ENCODE measurements around the gene SOD2.
A peak's percentile ranks its signal among the peaks of the same experiment; 100 is the strongest.
"Not testable (repeated sequence)": the region's sequence is repeated elsewhere in the genome, so short reads cannot be mapped to it uniquely, and the experiment has no call there.

SOD2 gene

GRCh38 chr6:159715605-159716004 lies 22.6 kb upstream of the SOD2 start:
- DNase-seq = no peak

DNA sequence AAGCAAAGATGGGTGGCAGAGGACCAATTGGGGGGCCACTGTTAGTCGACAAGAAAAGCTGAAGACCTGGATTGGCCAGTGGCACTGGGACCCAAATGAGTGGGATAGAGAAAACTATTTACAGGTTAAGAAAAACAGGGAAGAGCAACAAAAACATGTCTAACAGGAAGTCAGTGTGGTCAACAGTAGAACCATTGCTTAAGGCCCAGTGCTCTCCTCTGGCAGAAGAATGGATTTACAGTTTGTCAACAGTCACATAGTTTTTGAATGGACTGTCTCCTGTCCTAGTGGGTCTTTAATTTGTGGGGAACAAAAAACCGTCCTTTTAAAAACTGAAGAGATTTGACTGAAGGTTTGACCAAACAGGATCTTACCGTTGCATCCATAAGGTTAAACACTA lies 22.1 kb upstream of the SOD2 start:
- DNase-seq = no peak

DNA sequence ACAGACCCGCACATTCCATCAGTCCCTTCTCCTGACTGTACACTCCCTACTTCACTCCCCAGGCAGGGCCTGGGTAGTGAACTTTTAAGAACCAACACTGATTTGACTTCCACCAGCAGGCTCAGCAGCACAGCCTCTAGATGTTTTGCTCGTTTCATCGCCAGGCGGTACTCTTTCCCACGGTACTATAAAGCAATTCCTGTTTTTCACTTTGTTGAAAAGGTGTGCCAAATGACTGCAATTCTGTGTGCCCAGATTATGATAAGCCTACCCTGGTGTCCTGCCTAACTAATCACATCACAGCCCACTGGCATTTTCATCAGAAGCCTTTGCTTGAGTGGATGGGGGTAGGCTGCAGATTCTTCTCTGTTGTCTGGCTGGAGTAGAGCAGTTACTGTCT lies 21.4 kb upstream of the SOD2 start:
- DNase-seq = no peak

- no peak for DNase-seq
Measured at GRCh38 chr6:159713984-159714383, 20.9 kb upstream of the SOD2 start.

DNA sequence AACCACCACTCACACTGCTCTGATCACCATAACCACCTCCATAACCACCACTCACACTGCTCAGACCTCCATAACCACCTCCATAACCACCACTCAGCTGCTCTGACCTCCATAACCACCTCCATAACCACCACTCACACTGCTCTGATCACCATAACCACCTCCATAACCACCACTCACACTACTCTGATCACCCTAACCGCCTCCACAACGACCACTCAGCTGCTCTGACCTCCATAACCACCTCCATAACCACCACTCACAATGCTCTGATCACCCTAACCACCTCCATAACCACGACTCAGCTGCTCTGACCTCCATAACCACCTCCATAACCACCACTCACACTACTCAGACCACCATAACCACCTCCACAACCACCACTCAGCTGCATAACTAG lies 19.3 kb upstream of the SOD2 start:
- not testable (repeated sequence) for DNase-seq

- not testable (repeated sequence) for DNase-seq
Measured at GRCh38 chr6:159710603-159711002, 17.6 kb upstream of the SOD2 start.

DNA sequence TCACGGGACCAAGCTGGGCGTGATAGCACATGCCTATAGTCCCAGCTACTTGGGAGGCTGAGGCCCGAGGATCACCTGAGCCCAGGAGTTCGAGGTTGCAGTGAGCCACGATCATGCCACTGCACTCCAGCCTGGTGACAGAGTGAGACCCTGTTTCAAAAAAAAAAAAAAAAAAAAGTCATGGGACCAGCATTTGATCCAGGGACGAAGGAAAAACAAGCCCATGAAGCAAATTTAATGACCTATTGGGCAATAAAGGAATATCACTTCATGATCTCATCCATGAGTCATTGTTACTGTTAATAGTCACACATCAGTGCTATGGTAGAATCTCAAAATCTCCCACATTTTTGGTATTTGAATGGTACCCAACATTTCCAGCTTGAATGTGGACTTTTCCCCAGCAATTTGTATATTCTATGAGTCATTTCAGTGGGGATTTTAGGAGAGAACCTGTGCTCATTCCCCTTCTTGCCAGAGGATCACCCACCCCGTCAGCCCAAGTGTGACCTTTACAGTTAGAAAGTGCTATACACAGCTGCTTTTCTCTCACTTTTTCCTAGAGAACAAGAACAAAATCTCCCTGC lies 8.5 kb upstream of the SOD2 start:
- no peak for DNase-seq

GRCh38 chr6:159700970-159701369 lies 7.9 kb upstream of the SOD2 start:
- no peak for DNase-seq

GRCh38 chr6:159695984-159696383 lies 2.9 kb upstream of the SOD2 start:
- DNase-seq = no peak

DNA sequence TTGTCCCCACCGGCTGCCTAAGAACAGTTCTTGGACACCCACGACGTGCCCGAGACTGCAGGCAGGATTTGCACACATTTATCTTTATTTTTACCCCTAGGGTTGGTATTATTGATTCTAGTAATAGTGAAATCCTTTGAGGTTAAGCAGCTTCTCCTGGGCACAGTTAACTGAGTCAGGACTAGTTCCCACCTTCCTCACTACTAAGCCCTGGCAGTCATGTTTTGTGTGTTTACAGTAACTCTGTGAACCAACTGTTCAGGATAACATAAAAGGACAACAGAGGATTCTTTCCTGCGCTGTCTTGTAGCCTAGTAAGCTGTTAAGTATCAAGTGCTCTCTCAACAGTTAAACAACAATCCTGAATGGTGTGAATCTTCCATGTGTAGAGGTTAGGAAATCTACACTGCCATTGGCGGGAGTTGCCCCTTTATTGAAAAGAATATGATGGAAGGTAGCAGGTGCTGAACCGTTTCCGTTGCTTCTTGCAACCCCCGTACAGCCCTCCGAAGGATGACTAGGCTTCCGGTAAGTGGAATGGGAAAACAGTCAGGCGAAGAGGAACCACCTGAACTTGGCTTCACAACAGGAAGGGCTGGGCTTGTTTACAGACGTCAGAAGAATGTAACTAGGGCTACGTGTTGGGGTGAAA lies 979 bp upstream of the SOD2 start:
- DNase-seq = no peak

DNA sequence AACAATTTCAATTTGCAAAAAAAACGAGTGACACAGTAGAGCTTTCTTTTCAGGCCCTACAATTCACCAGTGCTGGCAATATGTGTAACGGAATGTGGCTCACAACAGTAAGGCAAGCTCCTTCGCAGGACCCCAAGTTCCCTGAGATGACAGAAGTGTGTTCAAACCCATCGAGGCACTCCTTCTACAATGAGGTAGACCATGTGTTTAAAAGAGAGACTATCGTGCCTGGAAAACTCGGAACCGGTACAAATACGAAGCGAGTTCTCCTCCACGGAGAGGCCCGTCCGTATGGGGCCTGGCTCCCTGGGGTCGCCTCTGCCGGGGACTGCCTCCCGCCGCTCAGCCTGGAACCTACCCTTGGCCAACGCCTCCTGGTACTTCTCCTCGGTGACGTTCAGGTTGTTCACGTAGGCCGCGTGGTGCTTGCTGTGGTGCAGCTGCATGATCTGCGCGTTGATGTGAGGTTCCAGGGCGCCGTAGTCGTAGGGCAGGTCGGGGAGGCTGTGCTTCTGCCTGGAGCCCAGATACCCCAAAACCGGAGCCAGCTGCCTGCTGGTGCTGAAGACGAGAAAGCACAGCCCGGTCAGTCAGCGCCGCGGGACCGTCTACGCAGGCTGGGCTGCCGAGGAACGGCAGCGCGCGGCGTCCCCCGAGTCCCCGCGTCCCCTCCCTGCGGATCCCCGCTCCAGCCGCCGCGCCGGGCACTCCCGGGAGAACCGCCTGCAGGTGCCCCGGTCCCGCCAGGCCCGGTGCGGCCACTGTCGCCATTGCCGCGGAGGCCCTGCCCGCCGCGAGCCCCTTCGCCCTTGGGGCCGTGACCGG lies 526 bp downstream of the SOD2 start:
- DNase-seq = peak; percentile 9 to 40

GRCh38 chr6:159691963-159692287 lies 1.1 kb downstream of the SOD2 start:
- DNase-seq = peak in 1 of 2 donors; percentile 14

- peak in 1 of 2 donors; percentile 76 for DNase-seq
Measured at GRCh38 chr6:159691133-159691962, 1.7 kb downstream of the SOD2 start.

DNA sequence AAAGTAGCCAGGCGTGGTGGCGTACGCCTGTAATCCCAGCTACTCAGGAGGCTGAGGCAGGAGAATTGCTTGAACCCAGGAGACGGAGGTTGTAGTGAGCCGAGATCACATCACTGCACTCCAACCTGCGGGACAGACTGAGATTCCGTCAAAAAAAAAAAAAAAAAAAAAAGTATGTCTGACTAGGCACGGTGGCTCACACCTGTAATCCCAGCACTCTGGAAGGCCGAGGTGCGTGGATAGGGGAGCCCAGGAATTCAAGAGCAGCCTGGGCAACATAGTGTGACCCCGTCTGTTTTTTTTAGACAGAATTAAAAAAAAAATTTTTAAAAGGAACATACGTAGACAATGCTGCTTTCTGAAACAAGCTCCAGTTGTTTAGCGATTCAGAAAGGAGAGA lies 2.9 kb downstream of the SOD2 start:
- DNase-seq = not testable (repeated sequence)

DNA sequence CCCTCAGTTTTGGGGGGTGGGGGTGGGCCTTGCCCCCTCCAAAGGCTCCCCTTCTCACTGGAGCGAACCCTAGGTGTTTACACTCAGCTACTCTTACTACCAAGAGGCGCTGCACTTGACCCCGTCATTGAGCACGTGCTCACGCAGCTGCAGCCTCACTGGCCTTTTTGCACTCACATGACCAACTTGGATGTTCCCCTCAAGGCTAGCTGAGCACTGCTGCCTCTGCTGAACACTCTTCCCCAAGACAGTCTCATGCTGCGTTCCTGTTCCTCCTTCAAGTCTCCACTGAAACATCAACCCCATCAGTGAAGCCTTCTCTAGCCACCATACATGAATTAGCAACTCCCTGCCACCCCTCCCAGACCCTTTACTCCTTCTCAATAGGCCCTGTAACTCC lies 4.0 kb downstream of the SOD2 start:
- no peak for DNase-seq

DNA sequence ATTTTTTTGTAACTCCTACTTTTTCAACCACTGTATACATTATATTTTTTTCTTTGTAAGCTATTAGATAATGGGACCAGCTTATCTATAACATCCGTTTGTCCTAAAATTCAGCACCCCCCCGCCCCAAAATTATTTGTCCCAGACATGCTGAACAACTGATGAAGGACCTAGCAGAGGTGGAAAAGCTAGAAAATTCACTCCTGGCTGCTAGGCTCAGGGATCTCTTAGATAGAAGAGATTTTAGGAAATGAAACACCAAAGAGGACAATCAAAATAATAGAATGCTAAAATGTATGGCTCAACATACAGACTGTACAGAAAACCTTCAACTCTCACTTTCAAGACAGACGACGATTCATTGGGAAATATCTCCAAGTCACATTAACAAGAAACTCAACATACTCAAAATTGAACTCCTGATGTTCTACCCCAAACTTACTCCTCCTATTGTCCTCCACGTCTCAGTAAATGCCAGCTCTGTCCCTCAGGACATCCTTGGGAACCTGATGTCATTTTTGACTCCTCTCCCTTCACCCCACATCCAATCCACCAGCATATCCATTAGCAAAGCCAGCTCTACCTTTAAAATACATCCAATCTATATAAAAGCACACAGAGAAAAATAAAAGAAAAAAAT lies 4.7 kb downstream of the SOD2 start:
- DNase-seq = no peak

DNA sequence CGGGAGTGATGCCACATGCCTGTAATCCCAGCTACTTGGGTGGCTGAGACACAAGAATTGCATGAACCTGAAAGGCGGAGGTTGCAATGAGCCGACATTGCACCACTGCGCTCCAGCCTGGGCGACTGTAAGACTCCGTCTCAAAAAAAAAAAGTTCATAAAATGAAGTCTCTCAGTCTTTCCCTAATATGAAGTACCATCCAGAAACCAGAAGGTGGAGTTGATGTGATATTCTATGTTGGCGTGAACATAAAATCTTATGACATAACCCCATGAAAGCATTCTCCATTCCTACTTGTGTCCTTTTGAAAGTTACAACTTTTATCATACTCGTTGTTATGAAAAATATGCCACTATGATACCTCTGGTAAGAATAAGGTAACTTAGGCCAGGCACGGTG lies 5.7 kb downstream of the SOD2 start:
- no peak for DNase-seq

GRCh38 chr6:159686703-159687102 lies 6.3 kb downstream of the SOD2 start:
- no peak for DNase-seq

DNA sequence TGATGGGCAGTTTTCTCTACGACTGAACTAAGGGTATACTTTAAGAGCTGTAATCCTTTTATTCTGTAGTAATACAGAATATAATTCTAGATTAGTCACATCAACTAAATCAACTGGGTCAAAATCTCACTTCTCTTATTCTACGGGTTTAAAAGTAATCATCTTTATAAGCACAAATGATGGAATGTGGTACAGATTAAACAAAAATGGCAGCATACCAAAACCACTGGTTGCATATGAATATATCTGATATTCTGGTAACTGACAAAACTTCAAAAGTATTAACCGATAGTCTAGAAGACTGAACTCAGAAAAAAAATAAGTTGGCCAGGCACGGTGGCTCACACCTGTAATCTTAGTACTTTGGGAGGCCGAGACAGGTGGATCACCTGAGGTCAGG lies 7.0 kb downstream of the SOD2 start:
- no peak for DNase-seq

GRCh38 chr6:159684013-159684304 lies 9.1 kb downstream of the SOD2 start:
- DNase-seq = no peak

DNA sequence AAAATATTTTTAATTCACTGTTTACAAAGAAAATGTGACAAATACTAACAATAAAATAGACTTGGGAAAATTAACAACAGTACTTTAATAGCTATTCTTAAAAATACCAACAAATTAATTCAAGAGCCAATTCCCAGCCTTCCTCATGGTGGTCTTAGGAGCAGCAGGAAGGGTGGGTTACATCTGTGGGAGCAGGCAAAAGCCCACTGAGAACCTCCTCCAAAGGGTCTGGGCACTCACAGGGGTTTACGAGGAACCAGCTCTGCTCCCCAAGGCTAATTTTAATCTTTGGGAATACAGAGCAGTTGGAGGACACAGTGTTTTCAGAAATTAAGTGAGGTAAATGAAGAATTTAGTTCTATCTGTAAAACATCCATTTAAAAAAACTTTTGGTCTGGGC lies 10.2 kb downstream of the SOD2 start:
- DNase-seq = no peak

- no peak for DNase-seq
Measured at GRCh38 chr6:159682295-159682694, 10.7 kb downstream of the SOD2 start.

All from hippocampal formation (tissue), 2 donors.